ENCODE data around the gene ICAM4. TPM values are rescaled to one million over a fixed set of nuclear protein-coding genes. Genes with fewer than 3 reads are reported as not detected.

ICAM4 gene
- total and polyA plus RNA-seq, 2 of the 13 experiments (the other 11 are each of a cell fraction or from before 2014, with no cell fraction given), result 2.9 to 4.0 TPM

DNA sequence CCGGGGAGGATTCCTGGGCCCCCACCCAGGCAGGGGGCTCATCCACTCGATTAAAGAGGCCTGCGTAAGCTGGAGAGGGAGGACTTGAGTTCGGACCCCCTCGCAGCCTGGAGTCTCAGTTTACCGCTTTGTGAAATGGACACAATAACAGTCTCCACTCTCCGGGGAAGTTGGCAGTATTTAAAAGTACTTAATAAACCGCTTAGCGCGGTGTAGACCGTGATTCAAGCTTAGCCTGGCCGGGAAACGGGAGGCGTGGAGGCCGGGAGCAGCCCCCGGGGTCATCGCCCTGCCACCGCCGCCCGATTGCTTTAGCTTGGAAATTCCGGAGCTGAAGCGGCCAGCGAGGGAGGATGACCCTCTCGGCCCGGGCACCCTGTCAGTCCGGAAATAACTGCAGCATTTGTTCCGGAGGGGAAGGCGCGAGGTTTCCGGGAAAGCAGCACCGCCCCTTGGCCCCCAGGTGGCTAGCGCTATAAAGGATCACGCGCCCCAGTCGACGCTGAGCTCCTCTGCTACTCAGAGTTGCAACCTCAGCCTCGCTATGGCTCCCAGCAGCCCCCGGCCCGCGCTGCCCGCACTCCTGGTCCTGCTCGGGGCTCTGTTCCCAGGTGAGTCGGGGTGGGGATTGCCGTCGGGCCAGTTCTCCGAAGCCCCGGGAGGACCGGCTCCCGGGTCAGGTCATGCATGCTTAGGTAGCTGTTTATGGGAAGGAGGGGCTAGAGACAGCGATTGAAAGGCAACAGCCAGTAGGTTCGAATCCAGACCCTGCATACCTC, 15.9 kb upstream of the ICAM4 start, which contains the start of gene ICAM1 (continued):
- TF ChIP-seq, protein P1, sequence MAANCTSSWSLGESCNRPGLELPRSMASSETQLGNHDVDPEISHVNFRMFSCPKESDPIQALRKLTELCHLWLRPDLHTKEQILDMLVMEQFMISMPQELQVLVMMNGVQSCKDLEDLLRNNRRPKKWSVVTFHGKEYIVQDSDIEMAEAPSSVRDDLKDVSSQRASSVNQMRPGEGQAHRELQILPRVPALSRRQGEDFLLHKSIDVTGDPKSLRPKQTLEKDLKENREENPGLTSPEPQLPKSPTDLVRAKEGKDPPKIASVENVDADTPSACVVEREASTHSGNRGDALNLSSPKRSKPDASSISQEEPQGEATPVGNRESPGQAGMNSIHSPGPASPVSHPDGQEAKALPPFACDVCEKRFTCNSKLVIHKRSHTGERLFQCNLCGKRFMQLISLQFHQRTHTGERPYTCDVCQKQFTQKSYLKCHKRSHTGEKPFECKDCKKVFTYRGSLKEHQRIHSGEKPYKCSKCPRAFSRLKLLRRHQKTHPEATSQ (CRISPR knock-in tag; IDR thresholded peaks at IDR 0.05; ENCODE audit: borderline replicate concordance), result peak; percentile 77; the same call in 1 of the 2 replicates
- peak; percentile 36; the same call in 1 of the 2 replicates for TF ChIP-seq RAD21 (CRISPR knock-in tag; IDR thresholded peaks at IDR 0.05)
- no peak for TF ChIP-seq ZNF75D (CRISPR knock-in tag; IDR thresholded peaks at IDR 0.05; ENCODE audit: borderline replicate concordance)
- TF ChIP-seq, protein P2, sequence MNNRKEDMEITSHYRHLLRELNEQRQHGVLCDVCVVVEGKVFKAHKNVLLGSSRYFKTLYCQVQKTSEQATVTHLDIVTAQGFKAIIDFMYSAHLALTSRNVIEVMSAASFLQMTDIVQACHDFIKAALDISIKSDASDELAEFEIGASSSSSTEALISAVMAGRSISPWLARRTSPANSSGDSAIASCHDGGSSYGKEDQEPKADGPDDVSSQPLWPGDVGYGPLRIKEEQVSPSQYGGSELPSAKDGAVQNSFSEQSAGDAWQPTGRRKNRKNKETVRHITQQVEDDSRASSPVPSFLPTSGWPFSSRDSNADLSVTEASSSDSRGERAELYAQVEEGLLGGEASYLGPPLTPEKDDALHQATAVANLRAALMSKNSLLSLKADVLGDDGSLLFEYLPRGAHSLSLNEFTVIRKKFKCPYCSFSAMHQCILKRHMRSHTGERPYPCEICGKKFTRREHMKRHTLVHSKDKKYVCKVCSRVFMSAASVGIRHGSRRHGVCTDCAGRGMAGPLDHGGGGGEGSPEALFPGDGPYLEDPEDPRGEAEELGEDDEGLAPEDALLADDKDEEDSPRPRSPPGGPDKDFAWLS (CRISPR knock-in tag; IDR thresholded peaks at IDR 0.05; ENCODE audit: borderline replicate concordance), result no peak
- peak; percentile 60; the same call in 1 of the 2 replicates for TF ChIP-seq ZNF749 (CRISPR knock-in tag; IDR thresholded peaks at IDR 0.05; ENCODE audit: borderline replicate concordance)
- TF ChIP-seq ZNF724P (CRISPR knock-in tag; IDR thresholded peaks at IDR 0.05; ENCODE audit: borderline replicate concordance), result no peak
- peak; percentile 97 for TF ChIP-seq POLR2AphosphoS5 (IDR thresholded peaks at IDR 0.05; ENCODE audit: low read depth, low read length)
- TF ChIP-seq, protein P3, sequence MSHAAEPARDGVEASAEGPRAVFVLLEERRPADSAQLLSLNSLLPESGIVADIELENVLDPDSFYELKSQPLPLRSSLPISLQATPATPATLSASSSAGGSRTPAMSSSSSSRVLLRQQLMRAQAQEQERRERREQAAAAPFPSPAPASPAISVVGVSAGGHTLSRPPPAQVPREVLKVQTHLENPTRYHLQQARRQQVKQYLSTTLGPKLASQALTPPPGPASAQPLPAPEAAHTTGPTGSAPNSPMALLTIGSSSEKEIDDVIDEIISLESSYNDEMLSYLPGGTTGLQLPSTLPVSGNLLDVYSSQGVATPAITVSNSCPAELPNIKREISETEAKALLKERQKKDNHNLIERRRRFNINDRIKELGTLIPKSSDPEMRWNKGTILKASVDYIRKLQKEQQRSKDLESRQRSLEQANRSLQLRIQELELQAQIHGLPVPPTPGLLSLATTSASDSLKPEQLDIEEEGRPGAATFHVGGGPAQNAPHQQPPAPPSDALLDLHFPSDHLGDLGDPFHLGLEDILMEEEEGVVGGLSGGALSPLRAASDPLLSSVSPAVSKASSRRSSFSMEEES (CRISPR knock-in tag; IDR thresholded peaks at IDR 0.05), result peak; percentile 99
- TF ChIP-seq ZNF317 (CRISPR knock-in tag; IDR thresholded peaks at IDR 0.05), result 0 out of 2 replicates have a peak, but pooled peaks have one; percentile 49
- TF ChIP-seq, protein P4, sequence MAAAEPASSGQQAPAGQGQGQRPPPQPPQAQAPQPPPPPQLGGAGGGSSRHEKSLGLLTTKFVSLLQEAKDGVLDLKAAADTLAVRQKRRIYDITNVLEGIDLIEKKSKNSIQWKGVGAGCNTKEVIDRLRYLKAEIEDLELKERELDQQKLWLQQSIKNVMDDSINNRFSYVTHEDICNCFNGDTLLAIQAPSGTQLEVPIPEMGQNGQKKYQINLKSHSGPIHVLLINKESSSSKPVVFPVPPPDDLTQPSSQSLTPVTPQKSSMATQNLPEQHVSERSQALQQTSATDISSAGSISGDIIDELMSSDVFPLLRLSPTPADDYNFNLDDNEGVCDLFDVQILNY (CRISPR knock-in tag; conservative IDR thresholded peaks at IDR 0.05), result no peak
- no peak for TF ChIP-seq TCF7L2 (IDR thresholded peaks at IDR 0.05; ENCODE audit: low read depth, low read length)
- no peak for TF ChIP-seq LCORL (IDR thresholded peaks at IDR 0.05)
- peak; percentile 72 for TF ChIP-seq LCORL (CRISPR knock-in tag; IDR thresholded peaks at IDR 0.05)
- TF ChIP-seq KDM3A (CRISPR knock-in tag; IDR thresholded peaks at IDR 0.05; ENCODE audit: low read depth), result peak; percentile 94
- TF ChIP-seq, protein P5, sequence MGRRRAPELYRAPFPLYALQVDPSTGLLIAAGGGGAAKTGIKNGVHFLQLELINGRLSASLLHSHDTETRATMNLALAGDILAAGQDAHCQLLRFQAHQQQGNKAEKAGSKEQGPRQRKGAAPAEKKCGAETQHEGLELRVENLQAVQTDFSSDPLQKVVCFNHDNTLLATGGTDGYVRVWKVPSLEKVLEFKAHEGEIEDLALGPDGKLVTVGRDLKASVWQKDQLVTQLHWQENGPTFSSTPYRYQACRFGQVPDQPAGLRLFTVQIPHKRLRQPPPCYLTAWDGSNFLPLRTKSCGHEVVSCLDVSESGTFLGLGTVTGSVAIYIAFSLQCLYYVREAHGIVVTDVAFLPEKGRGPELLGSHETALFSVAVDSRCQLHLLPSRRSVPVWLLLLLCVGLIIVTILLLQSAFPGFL (CRISPR knock-in tag; IDR thresholded peaks at IDR 0.05), result no peak
- TF ChIP-seq RELA (CRISPR knock-in tag; IDR thresholded peaks at IDR 0.05), result peak; percentile 99
- TF ChIP-seq NPAS2 (CRISPR knock-in tag; IDR thresholded peaks at IDR 0.05; ENCODE audit: borderline replicate concordance), result no peak
- no peak for TF ChIP-seq MTF2 (CRISPR knock-in tag; IDR thresholded peaks at IDR 0.05; ENCODE audit: borderline replicate concordance)
- no peak for TF ChIP-seq SMAD9 (CRISPR knock-in tag; IDR thresholded peaks at IDR 0.05)
- TF ChIP-seq, protein P6, sequence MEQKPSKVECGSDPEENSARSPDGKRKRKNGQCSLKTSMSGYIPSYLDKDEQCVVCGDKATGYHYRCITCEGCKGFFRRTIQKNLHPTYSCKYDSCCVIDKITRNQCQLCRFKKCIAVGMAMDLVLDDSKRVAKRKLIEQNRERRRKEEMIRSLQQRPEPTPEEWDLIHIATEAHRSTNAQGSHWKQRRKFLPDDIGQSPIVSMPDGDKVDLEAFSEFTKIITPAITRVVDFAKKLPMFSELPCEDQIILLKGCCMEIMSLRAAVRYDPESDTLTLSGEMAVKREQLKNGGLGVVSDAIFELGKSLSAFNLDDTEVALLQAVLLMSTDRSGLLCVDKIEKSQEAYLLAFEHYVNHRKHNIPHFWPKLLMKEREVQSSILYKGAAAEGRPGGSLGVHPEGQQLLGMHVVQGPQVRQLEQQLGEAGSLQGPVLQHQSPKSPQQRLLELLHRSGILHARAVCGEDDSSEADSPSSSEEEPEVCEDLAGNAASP (CRISPR knock-in tag; IDR thresholded peaks at IDR 0.05; ENCODE audit: borderline replicate concordance), result peak; percentile 65; the same call in 1 of the 2 replicates
- 0 out of 2 replicates have a peak, but pooled peaks have one; percentile 16 for TF ChIP-seq STAT5B (CRISPR knock-in tag; IDR thresholded peaks at IDR 0.05)
